Measurements from ENCODE around the gene ELANE.
A peak's percentile ranks its signal among the peaks of the same experiment; 100 is the strongest.
"Not testable (repeated sequence)": the region's sequence is repeated elsewhere in the genome, so short reads cannot be mapped to it uniquely, and the experiment has no call there.

ELANE gene

GRCh38 chr19:891421-892200 lies 39.5 kb downstream of the ELANE start:
- Histone ChIP-seq H3K4me3 (ENCODE audit: low read depth, low read length) (peak overlapping the region; percentile 73), H3K36me3 (ENCODE audit: control insufficient read depth, insufficient read depth, low read length) (peaks cover 34% of the 10 kb centered on the region)
- not testable (repeated sequence) for H3K4me1 ChIP-seq (ENCODE audit: control insufficient read depth, insufficient read depth, low read length); H3K9me3 ChIP-seq (ENCODE audit: control insufficient read depth, insufficient read depth, low read length); H3K27me3 ChIP-seq (ENCODE audit: control insufficient read depth, insufficient read depth, low read length); H3K9ac ChIP-seq (ENCODE audit: low read depth, low read length)

GRCh38 chr19:892243-892893 lies 40.3 kb downstream of the ELANE start:
- H3K9me3 ChIP-seq (ENCODE audit: control insufficient read depth, insufficient read depth, low read length) = no peaks in the 10 kb centered on the region
- no peak overlapping the region for H3K9ac ChIP-seq (ENCODE audit: low read depth, low read length)
- peaks cover 33% of the 10 kb centered on the region for H3K36me3 ChIP-seq (ENCODE audit: control insufficient read depth, insufficient read depth, low read length)
- H3K4me3 ChIP-seq (ENCODE audit: low read depth, low read length) = peak overlapping the region; percentile 73
- H3K4me1 ChIP-seq (ENCODE audit: control insufficient read depth, insufficient read depth, low read length) = no peaks in the 10 kb centered on the region
- H3K27me3 ChIP-seq (ENCODE audit: control insufficient read depth, insufficient read depth, low read length) = no peaks in the 10 kb centered on the region

GRCh38 chr19:892894-893689 lies 41.0 kb downstream of the ELANE start, which contains the start of the genes MED16 and RNU6-9:
TSS of gene MED16 (minus strand) at chr19:893187. CDS start at chr19:891131, 2,056 bp downstream.
TSS of gene RNU6-9 (plus strand) at chr19:893484.
- Histone ChIP-seq H3K27me3 (ENCODE audit: control insufficient read depth, insufficient read depth, low read length) (no peaks in the 10 kb centered on the region), H3K4me1 (ENCODE audit: control insufficient read depth, insufficient read depth, low read length) (no peaks in the 10 kb centered on the region), H3K4me3 (ENCODE audit: low read depth, low read length) (peak within 1 kb of the TSS; percentile 73), H3K9me3 (ENCODE audit: control insufficient read depth, insufficient read depth, low read length) (no peaks in the 10 kb centered on the region), H3K9ac (ENCODE audit: low read depth, low read length) (peak within 1 kb of the TSS; percentile 88), H3K36me3 (ENCODE audit: control insufficient read depth, insufficient read depth, low read length) (peaks cover 33% of the 10 kb centered on the region)

- Histone ChIP-seq H3K4me1 (ENCODE audit: control insufficient read depth, insufficient read depth, low read length) (no peaks in the 10 kb centered on the region), H3K9me3 (ENCODE audit: control insufficient read depth, insufficient read depth, low read length) (no peaks in the 10 kb centered on the region), H3K36me3 (ENCODE audit: control insufficient read depth, insufficient read depth, low read length) (peaks cover 25% of the 10 kb centered on the region), H3K27me3 (ENCODE audit: control insufficient read depth, insufficient read depth, low read length) (no peaks in the 10 kb centered on the region), H3K9ac (ENCODE audit: low read depth, low read length) (no peak overlapping the region), H3K4me3 (ENCODE audit: low read depth, low read length) (no peak overlapping the region)
Observed at GRCh38 chr19:896434-896833, 44.3 kb downstream of the ELANE start.

GRCh38 chr19:896999-897398 lies 44.9 kb downstream of the ELANE start:
- Histone ChIP-seq H3K27me3 (ENCODE audit: control insufficient read depth, insufficient read depth, low read length) (no peaks in the 10 kb centered on the region), H3K36me3 (ENCODE audit: control insufficient read depth, insufficient read depth, low read length) (peaks cover 25% of the 10 kb centered on the region), H3K9ac (ENCODE audit: low read depth, low read length) (no peak overlapping the region), H3K9me3 (ENCODE audit: control insufficient read depth, insufficient read depth, low read length) (no peaks in the 10 kb centered on the region), H3K4me1 (ENCODE audit: control insufficient read depth, insufficient read depth, low read length) (no peaks in the 10 kb centered on the region), H3K4me3 (ENCODE audit: low read depth, low read length) (no peak overlapping the region)

- Histone ChIP-seq H3K27me3 (ENCODE audit: control insufficient read depth, insufficient read depth, low read length) (no peaks in the 10 kb centered on the region), H3K4me1 (ENCODE audit: control insufficient read depth, insufficient read depth, low read length) (no peaks in the 10 kb centered on the region), H3K9ac (ENCODE audit: low read depth, low read length) (no peak overlapping the region), H3K4me3 (ENCODE audit: low read depth, low read length) (no peak overlapping the region), H3K36me3 (ENCODE audit: control insufficient read depth, insufficient read depth, low read length) (peaks cover 25% of the 10 kb centered on the region), H3K9me3 (ENCODE audit: control insufficient read depth, insufficient read depth, low read length) (no peaks in the 10 kb centered on the region)
Observed at GRCh38 chr19:897442-898039, 45.4 kb downstream of the ELANE start.

- H3K9me3 ChIP-seq (ENCODE audit: control insufficient read depth, insufficient read depth, low read length) = no peaks in the 10 kb centered on the region
- H3K4me3 ChIP-seq (ENCODE audit: low read depth, low read length) = no peak overlapping the region
- H3K36me3 ChIP-seq (ENCODE audit: control insufficient read depth, insufficient read depth, low read length) = peaks cover 25% of the 10 kb centered on the region
- H3K9ac ChIP-seq (ENCODE audit: low read depth, low read length) = no peak overlapping the region
- no peaks in the 10 kb centered on the region for H3K27me3 ChIP-seq (ENCODE audit: control insufficient read depth, insufficient read depth, low read length)
- H3K4me1 ChIP-seq (ENCODE audit: control insufficient read depth, insufficient read depth, low read length) = no peaks in the 10 kb centered on the region
Observed at GRCh38 chr19:898663-899062, 46.6 kb downstream of the ELANE start.

GRCh38 chr19:899336-900042 lies 47.4 kb downstream of the ELANE start:
- peaks cover 25% of the 10 kb centered on the region for H3K36me3 ChIP-seq (ENCODE audit: control insufficient read depth, insufficient read depth, low read length)
- H3K4me3 ChIP-seq (ENCODE audit: low read depth, low read length) = no peak overlapping the region
- no peaks in the 10 kb centered on the region for H3K4me1 ChIP-seq (ENCODE audit: control insufficient read depth, insufficient read depth, low read length)
- H3K27me3 ChIP-seq (ENCODE audit: control insufficient read depth, insufficient read depth, low read length) = no peaks in the 10 kb centered on the region
- H3K9ac ChIP-seq (ENCODE audit: low read depth, low read length) = no peak overlapping the region
- H3K9me3 ChIP-seq (ENCODE audit: control insufficient read depth, insufficient read depth, low read length) = no peaks in the 10 kb centered on the region

- no peak overlapping the region for H3K4me3 ChIP-seq (ENCODE audit: low read depth, low read length)
- H3K9me3 ChIP-seq (ENCODE audit: control insufficient read depth, insufficient read depth, low read length) = no peaks in the 10 kb centered on the region
- H3K4me1 ChIP-seq (ENCODE audit: control insufficient read depth, insufficient read depth, low read length) = no peaks in the 10 kb centered on the region
- H3K36me3 ChIP-seq (ENCODE audit: control insufficient read depth, insufficient read depth, low read length) = peaks cover 25% of the 10 kb centered on the region
- no peaks in the 10 kb centered on the region for H3K27me3 ChIP-seq (ENCODE audit: control insufficient read depth, insufficient read depth, low read length)
- no peak overlapping the region for H3K9ac ChIP-seq (ENCODE audit: low read depth, low read length)
Observed at GRCh38 chr19:900043-900301, 47.9 kb downstream of the ELANE start.

GRCh38 chr19:900302-901111 lies 48.4 kb downstream of the ELANE start:
- Histone ChIP-seq H3K36me3 (ENCODE audit: control insufficient read depth, insufficient read depth, low read length) (peaks cover 25% of the 10 kb centered on the region), H3K4me3 (ENCODE audit: low read depth, low read length) (no peak overlapping the region)

More at GRCh38 chr19:900302-901111, 48.4 kb downstream of the ELANE start:
- no peak overlapping the region for H3K9ac ChIP-seq (ENCODE audit: low read depth, low read length)
- H3K4me1 ChIP-seq (ENCODE audit: control insufficient read depth, insufficient read depth, low read length) = no peaks in the 10 kb centered on the region
- no peaks in the 10 kb centered on the region for H3K27me3 ChIP-seq (ENCODE audit: control insufficient read depth, insufficient read depth, low read length)
- H3K9me3 ChIP-seq (ENCODE audit: control insufficient read depth, insufficient read depth, low read length) = no peaks in the 10 kb centered on the region
